ENCODE data around the gene ADD1.

DNA sequence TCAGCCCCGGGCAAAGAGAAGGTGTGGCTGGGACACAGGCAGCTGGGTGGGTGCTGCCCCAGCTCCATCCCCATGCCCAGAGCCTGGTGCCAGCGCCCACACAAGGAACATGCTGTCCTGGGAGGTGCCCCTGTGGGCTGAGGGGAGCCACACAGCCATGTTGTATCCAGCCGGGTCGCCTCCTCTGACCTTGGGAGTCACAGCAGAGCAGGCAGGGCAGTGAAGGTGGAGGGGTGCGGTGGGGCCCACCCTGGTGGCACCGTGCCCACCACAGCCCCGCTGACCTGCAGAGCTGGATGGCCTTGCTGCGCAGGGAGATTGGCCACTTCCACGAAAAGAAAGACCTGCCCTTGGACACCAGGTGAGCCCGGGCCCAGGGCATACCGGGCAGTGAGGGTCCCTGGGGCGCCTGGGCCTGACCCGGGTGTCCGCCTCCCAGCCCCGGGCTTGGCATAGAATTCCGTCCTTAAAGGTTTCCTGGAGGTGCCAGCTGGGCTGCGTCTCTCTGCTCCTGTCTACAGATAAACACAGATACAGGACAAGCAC is 18.7 kb upstream of the ADD1 start:
- TF ChIP-seq POLR2AphosphoS5 (IDR thresholded peaks at IDR 0.05) (no peak), POLR2A (IDR thresholded peaks at IDR 0.05) (no peak), EP300 (IDR thresholded peaks at IDR 0.05) (no peak)
- TF ChIP-seq, protein P1, sequence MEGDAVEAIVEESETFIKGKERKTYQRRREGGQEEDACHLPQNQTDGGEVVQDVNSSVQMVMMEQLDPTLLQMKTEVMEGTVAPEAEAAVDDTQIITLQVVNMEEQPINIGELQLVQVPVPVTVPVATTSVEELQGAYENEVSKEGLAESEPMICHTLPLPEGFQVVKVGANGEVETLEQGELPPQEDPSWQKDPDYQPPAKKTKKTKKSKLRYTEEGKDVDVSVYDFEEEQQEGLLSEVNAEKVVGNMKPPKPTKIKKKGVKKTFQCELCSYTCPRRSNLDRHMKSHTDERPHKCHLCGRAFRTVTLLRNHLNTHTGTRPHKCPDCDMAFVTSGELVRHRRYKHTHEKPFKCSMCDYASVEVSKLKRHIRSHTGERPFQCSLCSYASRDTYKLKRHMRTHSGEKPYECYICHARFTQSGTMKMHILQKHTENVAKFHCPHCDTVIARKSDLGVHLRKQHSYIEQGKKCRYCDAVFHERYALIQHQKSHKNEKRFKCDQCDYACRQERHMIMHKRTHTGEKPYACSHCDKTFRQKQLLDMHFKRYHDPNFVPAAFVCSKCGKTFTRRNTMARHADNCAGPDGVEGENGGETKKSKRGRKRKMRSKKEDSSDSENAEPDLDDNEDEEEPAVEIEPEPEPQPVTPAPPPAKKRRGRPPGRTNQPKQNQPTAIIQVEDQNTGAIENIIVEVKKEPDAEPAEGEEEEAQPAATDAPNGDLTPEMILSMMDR (IDR thresholded peaks at IDR 0.05) = no peak

Measured in suprapubic skin (tissue), 4 donors.